ENCODE results near the gene MAP2K6.

DNA sequence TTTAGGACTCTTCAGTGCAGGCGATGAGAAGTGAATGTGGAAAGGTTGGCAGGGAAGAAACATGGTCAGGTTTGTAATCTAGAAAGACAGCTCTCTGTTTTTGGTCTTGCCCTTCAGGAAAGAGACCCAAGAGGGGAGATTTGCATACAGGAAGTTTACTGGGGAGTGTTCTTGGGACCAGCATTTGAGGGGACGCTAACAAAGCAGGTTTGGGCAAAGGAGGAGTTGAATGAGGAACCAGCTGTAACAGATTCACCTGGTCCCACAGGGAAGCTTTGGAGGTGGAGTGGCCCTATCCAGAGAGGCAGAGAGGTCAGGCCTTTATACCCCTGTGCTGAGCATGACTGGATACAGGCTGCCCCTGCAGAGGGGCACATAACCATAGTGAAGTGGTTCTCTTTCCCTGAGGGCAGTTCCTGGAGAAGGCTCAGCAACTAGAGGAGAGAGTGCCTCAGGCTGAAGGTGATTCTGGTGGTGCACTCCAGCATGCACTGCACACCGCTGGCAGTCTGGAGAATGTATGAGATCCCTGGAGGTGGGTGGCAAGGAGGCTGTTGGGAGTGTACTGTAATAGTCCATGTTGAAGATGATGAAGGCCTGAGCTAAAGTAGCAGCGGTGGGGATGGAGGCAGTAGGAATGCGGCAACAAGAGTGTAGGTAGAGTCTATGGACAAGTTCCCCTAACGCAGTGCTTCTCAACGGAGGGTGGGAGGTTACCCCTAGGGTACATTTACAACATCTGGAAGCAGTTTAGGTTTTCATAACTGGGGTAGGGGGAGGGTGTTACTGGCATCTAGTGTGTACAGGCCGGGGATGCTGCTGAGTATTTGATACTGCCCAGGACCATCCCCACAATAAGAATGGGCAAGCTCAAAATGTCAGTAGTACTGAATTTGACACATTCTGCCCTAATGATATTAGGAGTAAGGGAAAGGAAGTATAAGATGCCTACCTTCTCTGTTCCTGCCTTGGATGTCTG, 37.2 kb downstream of the MAP2K6 start:
- TF ChIP-seq TCF12 (IDR thresholded peaks at IDR 0.05) (no peak), GABPA (IDR thresholded peaks at IDR 0.05; ENCODE audit: low read depth) (no peak), POLR2AphosphoS5 (IDR thresholded peaks at IDR 0.05; ENCODE audit: low read depth, low read length) (no peak)
- TF ChIP-seq, protein P1, sequence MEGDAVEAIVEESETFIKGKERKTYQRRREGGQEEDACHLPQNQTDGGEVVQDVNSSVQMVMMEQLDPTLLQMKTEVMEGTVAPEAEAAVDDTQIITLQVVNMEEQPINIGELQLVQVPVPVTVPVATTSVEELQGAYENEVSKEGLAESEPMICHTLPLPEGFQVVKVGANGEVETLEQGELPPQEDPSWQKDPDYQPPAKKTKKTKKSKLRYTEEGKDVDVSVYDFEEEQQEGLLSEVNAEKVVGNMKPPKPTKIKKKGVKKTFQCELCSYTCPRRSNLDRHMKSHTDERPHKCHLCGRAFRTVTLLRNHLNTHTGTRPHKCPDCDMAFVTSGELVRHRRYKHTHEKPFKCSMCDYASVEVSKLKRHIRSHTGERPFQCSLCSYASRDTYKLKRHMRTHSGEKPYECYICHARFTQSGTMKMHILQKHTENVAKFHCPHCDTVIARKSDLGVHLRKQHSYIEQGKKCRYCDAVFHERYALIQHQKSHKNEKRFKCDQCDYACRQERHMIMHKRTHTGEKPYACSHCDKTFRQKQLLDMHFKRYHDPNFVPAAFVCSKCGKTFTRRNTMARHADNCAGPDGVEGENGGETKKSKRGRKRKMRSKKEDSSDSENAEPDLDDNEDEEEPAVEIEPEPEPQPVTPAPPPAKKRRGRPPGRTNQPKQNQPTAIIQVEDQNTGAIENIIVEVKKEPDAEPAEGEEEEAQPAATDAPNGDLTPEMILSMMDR (IDR thresholded peaks at IDR 0.05): no peak
